GM21723 (cell line): Measurements from ENCODE around the gene SPHKAP.
"Not testable (repeated sequence)": the region's sequence is repeated elsewhere in the genome, so short reads cannot be mapped to it uniquely, and the experiment has no call there.

Experiments
- ATAC-seq: cut with Tn5 transposase; IDR thresholded peaks from one replicate; pipeline ENCODE4 v1.9.1; 2021; ENCODE audit warnings: mild to moderate bottlenecking, moderate library complexity; ENCODE audit not compliant: unreplicated experiment

SPHKAP gene, protein sequence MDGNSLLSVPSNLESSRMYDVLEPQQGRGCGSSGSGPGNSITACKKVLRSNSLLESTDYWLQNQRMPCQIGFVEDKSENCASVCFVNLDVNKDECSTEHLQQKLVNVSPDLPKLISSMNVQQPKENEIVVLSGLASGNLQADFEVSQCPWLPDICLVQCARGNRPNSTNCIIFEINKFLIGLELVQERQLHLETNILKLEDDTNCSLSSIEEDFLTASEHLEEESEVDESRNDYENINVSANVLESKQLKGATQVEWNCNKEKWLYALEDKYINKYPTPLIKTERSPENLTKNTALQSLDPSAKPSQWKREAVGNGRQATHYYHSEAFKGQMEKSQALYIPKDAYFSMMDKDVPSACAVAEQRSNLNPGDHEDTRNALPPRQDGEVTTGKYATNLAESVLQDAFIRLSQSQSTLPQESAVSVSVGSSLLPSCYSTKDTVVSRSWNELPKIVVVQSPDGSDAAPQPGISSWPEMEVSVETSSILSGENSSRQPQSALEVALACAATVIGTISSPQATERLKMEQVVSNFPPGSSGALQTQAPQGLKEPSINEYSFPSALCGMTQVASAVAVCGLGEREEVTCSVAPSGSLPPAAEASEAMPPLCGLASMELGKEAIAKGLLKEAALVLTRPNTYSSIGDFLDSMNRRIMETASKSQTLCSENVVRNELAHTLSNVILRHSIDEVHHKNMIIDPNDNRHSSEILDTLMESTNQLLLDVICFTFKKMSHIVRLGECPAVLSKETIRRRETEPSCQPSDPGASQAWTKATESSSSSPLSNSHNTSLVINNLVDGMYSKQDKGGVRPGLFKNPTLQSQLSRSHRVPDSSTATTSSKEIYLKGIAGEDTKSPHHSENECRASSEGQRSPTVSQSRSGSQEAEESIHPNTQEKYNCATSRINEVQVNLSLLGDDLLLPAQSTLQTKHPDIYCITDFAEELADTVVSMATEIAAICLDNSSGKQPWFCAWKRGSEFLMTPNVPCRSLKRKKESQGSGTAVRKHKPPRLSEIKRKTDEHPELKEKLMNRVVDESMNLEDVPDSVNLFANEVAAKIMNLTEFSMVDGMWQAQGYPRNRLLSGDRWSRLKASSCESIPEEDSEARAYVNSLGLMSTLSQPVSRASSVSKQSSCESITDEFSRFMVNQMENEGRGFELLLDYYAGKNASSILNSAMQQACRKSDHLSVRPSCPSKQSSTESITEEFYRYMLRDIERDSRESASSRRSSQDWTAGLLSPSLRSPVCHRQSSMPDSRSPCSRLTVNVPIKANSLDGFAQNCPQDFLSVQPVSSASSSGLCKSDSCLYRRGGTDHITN (N-terminal part only)

DNA sequence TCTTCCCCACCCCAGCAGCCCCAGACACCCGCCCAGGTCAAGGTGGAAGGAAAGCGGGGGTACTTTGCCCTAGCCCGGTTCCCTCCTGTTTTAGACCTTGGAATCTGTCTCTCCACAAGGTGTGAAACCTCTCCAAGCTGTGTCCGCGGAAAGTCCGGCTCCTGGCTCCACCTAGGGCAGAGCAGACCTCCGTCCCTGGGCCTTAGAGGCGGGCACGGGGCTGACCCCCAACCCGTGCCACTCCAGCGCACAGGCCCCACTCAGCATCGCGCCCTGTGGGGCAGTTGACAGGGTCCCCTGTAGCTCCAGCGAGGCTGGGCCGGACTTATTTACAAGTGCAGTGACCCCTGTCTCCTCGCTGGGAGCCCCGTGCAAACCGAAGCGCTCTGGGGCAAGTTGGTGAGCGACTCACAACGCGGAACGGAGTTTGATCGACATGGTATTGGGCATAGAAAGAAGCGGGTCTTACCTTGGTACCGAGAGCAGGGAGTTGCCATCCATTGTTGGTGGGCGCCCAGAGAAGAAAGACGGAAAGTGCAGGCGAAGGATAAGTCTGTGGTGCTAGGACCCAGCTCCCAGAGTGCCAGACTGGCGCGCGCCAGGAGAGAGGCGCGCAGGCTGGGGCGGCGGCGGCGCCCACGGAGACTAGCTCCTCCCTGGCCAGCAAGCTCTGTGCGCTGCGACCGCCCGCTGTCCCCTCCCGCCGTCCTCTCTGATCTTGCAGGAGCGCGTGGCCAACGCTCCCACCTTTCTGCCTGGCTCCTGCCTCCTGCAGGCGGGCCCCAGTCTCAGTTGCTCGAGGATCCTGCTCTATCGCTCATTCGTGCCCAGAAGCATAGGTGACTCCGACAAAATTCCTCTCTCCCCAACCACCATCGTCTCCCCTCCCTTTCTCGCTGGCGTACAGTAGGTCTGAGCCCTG, at the start of gene SPHKAP:
Gene SPHKAP (minus strand): TSS at position 590 of the 922 bp plus-strand sequence. CDS start 89 bp downstream, at position 501.
- no peak for ATAC-seq

- no peak for ATAC-seq
Observed at GRCh38 chr2:228227466-228227865, 46.0 kb upstream of the SPHKAP start.

- no peak for ATAC-seq
Observed at GRCh38 chr2:228224410-228224809, 42.9 kb upstream of the SPHKAP start.

DNA sequence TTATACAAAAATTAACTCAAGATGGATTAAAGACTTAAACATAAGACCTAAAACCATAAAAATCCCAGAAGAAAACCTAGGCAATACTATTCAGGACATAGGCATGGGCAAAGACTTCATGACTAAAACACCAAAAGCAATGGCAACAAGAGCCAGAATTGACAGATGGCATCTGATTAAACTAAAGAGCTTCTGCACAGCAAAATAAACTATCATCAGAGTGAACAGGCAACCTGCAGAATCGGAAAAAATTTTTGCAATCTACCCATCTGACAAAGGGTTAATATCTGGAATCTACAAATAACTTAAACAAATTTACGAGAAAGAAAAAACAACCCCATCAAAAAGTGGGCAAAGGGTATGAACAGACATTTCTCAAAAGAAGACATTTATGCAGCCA, 37.1 kb upstream of the SPHKAP start:
- not testable (repeated sequence) for ATAC-seq

DNA sequence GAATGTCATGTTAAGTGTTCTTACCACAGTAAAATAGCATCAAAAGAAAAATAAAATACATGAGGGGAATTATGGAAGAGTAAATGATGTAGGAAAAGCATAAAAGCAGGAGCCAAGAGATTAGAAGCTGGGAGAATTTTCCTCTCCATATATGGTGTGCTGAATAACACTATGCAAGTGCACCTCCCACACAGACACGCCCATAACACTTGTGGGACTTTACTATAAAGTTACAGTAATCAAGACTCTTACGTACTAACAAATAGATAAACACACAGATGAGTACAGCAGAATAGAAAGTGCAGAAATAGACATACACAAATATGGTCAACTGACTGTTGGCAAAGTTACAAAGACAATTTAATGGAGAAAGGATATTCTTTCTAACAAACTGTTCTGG, 16.0 kb upstream of the SPHKAP start:
- no peak for ATAC-seq

DNA sequence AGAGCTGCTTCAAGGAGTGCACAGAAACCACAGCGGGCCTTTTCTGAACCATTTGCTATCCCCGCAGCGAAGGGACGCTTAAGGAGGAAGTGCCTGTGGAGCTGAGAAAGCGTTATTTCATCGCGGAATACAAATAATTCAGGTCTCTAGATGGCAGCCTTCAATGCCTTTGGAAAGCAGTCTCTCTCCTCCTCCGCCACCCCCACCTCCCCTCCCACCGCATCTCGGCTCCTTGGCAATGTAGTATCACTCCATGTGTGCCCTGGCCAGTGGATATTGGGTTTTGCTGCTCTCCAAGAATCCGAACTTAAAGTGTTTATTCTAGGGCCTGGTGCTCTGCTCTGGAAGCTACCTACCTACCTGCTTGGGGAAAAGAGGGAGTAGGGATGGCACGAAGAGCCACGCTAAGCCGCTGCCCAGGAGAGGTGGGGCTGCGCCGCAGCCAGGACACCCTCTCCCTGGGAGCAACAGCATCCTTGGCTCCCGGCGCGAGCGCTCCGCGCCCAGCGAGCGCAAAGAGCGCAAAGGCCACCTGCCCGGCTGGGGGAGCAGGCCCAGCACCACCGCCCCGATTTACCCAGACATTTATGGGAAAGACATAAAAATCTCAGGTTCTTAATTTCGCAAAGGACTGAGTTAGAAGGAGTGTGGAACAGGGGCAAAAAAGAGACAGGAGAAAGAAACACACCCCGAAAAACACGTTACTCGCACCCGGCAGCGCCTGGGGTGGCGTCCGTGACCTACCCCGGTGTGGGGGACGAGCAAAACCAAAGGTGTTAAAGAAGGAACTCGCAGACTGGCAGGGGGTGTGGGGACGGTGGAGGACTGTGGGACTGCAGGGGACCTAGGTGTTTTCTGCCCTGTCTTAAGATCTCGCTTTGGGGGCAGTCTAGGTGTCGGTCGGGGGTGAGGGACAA, 1.0 kb downstream of the SPHKAP start:
- ATAC-seq = no peak

- no peak for ATAC-seq
Observed at GRCh38 chr2:228167290-228167689, 14.2 kb downstream of the SPHKAP start.

DNA sequence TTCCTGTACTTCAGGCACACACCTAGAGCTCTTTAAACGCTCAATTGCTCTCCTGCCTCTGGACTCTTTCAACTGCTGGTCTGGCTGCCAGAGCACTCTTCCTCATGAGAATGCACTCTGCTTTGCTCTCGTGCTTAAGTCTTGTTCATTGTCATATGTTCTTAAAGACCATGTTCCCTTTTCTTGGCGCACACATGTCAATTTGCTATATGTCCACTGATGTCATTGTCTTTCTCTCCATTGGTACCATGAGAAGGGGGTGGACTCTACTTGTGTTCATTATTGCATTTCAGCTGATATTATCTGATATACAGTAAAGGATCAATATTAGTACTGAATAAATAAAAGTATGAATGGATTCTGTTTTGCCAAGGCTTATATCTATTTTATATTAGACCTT, 16.8 kb downstream of the SPHKAP start:
- no peak for ATAC-seq

GRCh38 chr2:228157841-228158240, 23.6 kb downstream of the SPHKAP start:
- no peak for ATAC-seq

DNA sequence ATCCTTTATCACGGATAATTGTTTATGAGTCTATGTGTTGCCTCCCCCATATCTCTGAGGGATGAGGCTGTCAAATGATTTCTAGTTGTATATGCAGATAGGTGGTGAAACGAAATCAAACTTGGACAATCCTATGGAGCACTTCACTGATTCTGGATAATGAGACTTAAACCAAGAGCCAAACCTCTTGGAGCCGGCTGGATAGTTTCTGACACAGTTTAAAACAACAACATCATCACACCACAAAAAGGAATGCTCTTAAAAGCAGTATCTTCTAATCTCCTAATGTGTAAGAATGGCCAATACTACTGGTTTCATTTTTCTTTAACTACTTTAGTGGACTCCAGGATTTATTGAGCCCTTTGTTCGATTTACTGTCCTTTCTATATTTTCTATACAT, 36.5 kb downstream of the SPHKAP start:
- ATAC-seq = no peak

DNA sequence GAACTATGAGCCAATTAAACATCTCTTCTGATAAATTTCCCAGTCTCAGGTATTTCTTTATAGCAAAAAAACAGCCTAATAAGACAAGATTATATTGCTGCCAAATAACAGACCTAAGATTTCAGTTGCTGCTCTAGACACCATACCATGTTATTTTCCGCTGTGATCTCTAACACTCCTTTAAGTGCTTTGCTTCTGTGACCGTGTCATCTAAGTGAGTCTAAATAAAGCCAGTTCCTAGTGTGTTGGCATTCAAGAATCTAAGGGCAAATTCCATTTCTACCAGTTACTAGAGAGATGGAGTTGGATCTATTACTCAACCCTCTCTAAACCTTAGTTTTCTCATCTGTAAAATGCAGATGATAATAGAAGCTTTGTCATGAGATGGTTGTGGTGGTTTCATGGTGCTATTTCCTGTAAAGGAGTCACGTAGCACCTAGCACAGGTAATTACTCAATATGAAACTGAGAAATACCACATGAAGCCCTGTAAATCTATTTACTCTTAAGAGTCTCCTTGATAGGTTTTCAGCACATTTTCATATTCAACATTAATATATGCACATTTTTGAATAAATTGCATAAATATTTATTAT, 40.5 kb downstream of the SPHKAP start:
- peak; percentile 98 for ATAC-seq

DNA sequence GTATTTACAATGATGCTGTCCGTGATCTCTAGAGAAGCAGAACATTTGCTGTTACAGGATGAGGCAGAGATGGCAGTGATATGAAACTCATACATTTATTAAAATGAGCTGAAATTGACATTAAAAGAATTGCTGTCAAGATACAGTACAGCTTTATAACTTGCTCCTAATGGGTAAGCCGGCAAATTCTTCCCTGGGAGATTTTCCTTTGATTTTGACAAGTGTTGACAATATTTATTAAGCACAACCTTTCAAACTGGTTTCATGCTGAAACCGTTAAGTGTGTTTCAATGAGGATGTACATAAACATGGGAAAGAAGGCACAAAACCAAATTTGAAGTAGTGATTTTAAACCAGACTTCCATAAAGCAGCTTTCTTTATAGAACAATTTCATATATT, 45.5 kb downstream of the SPHKAP start:
- no peak for ATAC-seq

- no peak for ATAC-seq
Observed at GRCh38 chr2:228135300-228135699, 46.2 kb downstream of the SPHKAP start.

DNA sequence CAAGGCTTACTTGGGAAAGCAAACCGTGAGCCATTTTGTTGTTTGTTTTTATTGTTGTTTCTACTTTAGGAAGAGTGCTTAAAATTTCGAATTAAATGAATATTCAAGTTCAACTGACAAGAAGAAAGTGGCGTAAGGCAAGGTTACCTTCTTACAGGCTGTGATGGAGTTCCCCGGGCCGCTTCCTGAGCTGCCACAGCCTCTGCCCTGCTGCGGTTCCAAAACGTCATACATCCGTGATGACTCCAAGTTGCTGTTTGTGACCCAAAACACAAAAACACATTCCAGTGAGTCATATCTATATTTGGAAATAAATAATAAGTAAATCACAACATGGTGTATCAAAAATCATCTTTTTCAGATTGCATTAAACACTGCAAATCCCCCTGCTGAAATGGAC, 49.7 kb downstream of the SPHKAP start:
- ATAC-seq = no peak

DNA sequence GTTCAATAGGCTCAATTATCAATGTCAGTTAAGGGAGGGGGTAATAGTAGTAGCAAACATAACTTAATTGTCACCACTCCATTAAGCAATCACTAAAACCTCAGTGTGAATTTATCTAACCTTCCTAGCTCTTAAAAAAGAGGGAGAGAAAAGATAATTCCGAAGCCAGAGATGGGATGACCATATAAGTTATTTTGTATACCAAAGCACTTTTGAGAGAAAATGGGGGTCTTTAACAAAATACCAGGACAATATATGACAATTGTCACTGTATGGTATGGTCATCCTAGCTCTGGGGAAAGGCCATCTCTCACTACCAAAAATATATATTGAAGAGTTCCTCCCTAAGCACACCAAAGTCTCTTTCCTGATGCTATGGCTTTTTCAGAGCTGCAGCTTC, 55.1 kb downstream of the SPHKAP start:
- no peak for ATAC-seq

DNA sequence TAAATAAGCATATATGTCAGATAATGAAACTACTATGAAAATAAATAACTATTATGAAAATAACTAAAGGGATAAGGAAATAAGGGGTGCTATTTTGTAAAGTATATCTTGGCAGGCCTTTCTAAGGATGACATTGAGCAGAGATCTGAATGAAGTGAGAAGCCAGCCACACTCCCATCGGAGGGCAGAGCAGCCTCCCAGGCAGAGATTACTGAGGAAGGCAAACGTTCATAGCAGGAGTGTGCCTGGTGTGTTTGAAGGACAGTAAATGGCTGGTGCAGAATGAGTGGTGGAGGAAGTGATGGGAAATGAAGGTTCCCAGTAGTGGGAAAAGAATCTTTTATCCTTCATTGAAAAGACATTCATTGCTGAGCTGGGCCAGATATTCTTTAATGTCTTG, 62.5 kb downstream of the SPHKAP start:
- no peak for ATAC-seq

- no peak for ATAC-seq
Observed at GRCh38 chr2:228107846-228108245, 73.6 kb downstream of the SPHKAP start.

GRCh38 chr2:228105526-228106250, 75.8 kb downstream of the SPHKAP start:
- no peak for ATAC-seq
